NB4 (cell line): ENCODE results near the gene RAB8A.

Source experiments
- DNase-seq: peaks from one replicate; pipeline ENCODE4 v3.0.0; 2010; ENCODE audit warnings: low read depth
- H3K4me3 ChIP-seq: one replicate; pipeline ENCODE4 v1.5.1; 2011; ENCODE audit warnings: mild to moderate bottlenecking, low read depth, low read length, moderate library complexity
- CTCF ChIP-seq: IDR thresholded peaks from one replicate; pipeline ENCODE4 v1.5.1; 2012; ENCODE audit warnings: low read depth, low read length
- MAX ChIP-seq: IDR thresholded peaks from 2 replicates; pipeline ENCODE4 v1.6.1; 2011; ENCODE audit warnings: low read depth, low read length
- MYC ChIP-seq: IDR thresholded peaks from 2 replicates; pipeline ENCODE4 v1.6.1; 2011; ENCODE audit warnings: low read depth, low read length
- POLR2A ChIP-seq: IDR thresholded peaks from 2 replicates; pipeline ENCODE4 v1.6.1; 2011; ENCODE audit warnings: mild to moderate bottlenecking; ENCODE audit not compliant: insufficient read length; ENCODE audit errors: extremely low read depth

RAB8A gene

GRCh38 chr19:16144216-16144581 lies 32.5 kb downstream of the RAB8A start:
- peak overlapping the region; percentile 98 for H3K4me3 ChIP-seq
- DNase-seq: no peak
- TF ChIP-seq CTCF: no peak
- no peak for TF ChIP-seq MYC
- no peak for TF ChIP-seq MAX
- TF ChIP-seq POLR2A: no peak

- no peak for TF ChIP-seq MYC
- TF ChIP-seq POLR2A: no peak
- no peak for TF ChIP-seq MAX
- no peak for TF ChIP-seq CTCF
- peak overlapping the region; percentile 88 for H3K4me3 ChIP-seq
- DNase-seq: no peak
Measured at GRCh38 chr19:16146112-16146511, 34.4 kb downstream of the RAB8A start.

- peak; percentile 67 for DNase-seq
- H3K4me3 ChIP-seq: peak overlapping the region; percentile 34
- no peak for TF ChIP-seq POLR2A
Measured at GRCh38 chr19:16148443-16149229, 36.9 kb downstream of the RAB8A start.

GRCh38 chr19:16153582-16154336 lies 42.1 kb downstream of the RAB8A start:
- H3K4me3 ChIP-seq: no peak overlapping the region
- TF ChIP-seq MYC (no peak), CTCF (no peak), MAX (no peak)
- DNase-seq: peak; percentile 76

GRCh38 chr19:16154557-16154956 lies 42.9 kb downstream of the RAB8A start:
- no peak overlapping the region for H3K4me3 ChIP-seq
- no peak for DNase-seq
- TF ChIP-seq CTCF (no peak), POLR2A (no peak), MYC (no peak), MAX (no peak)

- TF ChIP-seq MYC (no peak), MAX (no peak), CTCF (no peak), POLR2A (no peak)
- no peak overlapping the region for H3K4me3 ChIP-seq
- DNase-seq: no peak
Measured at GRCh38 chr19:16155128-16155527, 43.4 kb downstream of the RAB8A start.
